Measurements from ENCODE around the gene IMPA2. TPM values are rescaled to one million over a fixed set of nuclear protein-coding genes. Genes with fewer than 3 reads are reported as not detected.
"Not testable (repeated sequence)": the region's sequence is repeated elsewhere in the genome, so short reads cannot be mapped to it uniquely, and the experiment has no call there.

IMPA2 gene
- total and polyA plus RNA-seq, 3 donors from 2014 or later = 16.6 to 21.3 (median 16.7) TPM

- no peak for DNase-seq
- Histone ChIP-seq H3K36me3 (ENCODE audit: low read depth, missing control alignments) (no peaks in the 10 kb centered on the region), H3K27ac (no peak overlapping the region), H3K4me3 (no peak overlapping the region), H3K4me1 (no peaks in the 10 kb centered on the region), H3K27me3 (no peaks in the 10 kb centered on the region), H3K9me3 (no peaks in the 10 kb centered on the region)
- 42 to 49% methylated on average over 3 of the region's 3 CpGs for WGBS, 2 donors
- TF ChIP-seq CTCF (IDR thresholded peaks at IDR 0.05) (no peak), POLR2A (IDR thresholded peaks at IDR 0.05) (no peak)
- intact Hi-C loops (cut with DNase I; ENCODE audit: low total_unique reads) = no loop called here
Measured at GRCh38 chr18:12068950-12069320, 87.6 kb downstream of the IMPA2 start.

- H3K36me3 ChIP-seq (ENCODE audit: low read depth, missing control alignments); H3K4me3 ChIP-seq; DNase-seq; H3K27me3 ChIP-seq; H3K4me1 ChIP-seq; intact Hi-C loops (cut with DNase I; ENCODE audit: low total_unique reads); H3K9me3 ChIP-seq; H3K27ac ChIP-seq: not testable (repeated sequence)
- 67 to 83% methylated on average over 1 of the region's 1 CpG for WGBS, 2 donors
Measured at GRCh38 chr18:12071066-12071465, 89.8 kb downstream of the IMPA2 start.

GRCh38 chr18:12072996-12073395 is 91.7 kb downstream of the IMPA2 start:
- TF ChIP-seq POLR2A (IDR thresholded peaks at IDR 0.05) (no peak), CTCF (IDR thresholded peaks at IDR 0.05) (no peak)

GRCh38 chr18:12074736-12075135 is 93.4 kb downstream of the IMPA2 start:
- DNase-seq = no peak
- Histone ChIP-seq H3K27me3 (no peaks in the 10 kb centered on the region), H3K36me3 (ENCODE audit: low read depth, missing control alignments) (no peaks in the 10 kb centered on the region), H3K9me3 (no peaks in the 10 kb centered on the region), H3K27ac (no peak overlapping the region), H3K4me3 (no peak overlapping the region), H3K4me1 (no peaks in the 10 kb centered on the region)
- no peak for TF ChIP-seq POLR2A (IDR thresholded peaks at IDR 0.05)
- TF ChIP-seq CTCF (IDR thresholded peaks at IDR 0.05) = no peak
- intact Hi-C loops (cut with DNase I; ENCODE audit: low total_unique reads) = no loop called here
- 44 to 53% methylated on average over 3 of the region's 3 CpGs for WGBS, 2 donors

More at GRCh38 chr18:12072996-12073395, 91.7 kb downstream of the IMPA2 start:
- intact Hi-C loops (cut with DNase I; ENCODE audit: low total_unique reads) = no loop called here
- DNase-seq = no peak
- Histone ChIP-seq H3K27ac (no peak overlapping the region), H3K4me3 (no peak overlapping the region), H3K4me1 (no peaks in the 10 kb centered on the region), H3K9me3 (no peaks in the 10 kb centered on the region), H3K27me3 (no peaks in the 10 kb centered on the region), H3K36me3 (ENCODE audit: low read depth, missing control alignments) (no peaks in the 10 kb centered on the region)
- 82 to 84% methylated on average over 1 of the region's 1 CpG for WGBS, 2 donors

- DNase-seq = no peak
- TF ChIP-seq CTCF (IDR thresholded peaks at IDR 0.05) (no peak), POLR2A (IDR thresholded peaks at IDR 0.05) (no peak)
- H3K4me3 ChIP-seq = peak overlapping the region; percentile 31 to 38
Measured at GRCh38 chr18:12076424-12077140, 95.3 kb downstream of the IMPA2 start.

GRCh38 chr18:12077994-12078393 is 96.7 kb downstream of the IMPA2 start:
- 20 to 89% methylated on average over 1 to 2 of the region's 4 CpGs for WGBS, 2 donors
- intact Hi-C loops (cut with DNase I; ENCODE audit: low total_unique reads); H3K27me3 ChIP-seq; DNase-seq; H3K4me3 ChIP-seq; H3K36me3 ChIP-seq (ENCODE audit: low read depth, missing control alignments); H3K9me3 ChIP-seq; H3K4me1 ChIP-seq; H3K27ac ChIP-seq: not testable (repeated sequence)

More at GRCh38 chr18:12076424-12077140, 95.3 kb downstream of the IMPA2 start:
- intact Hi-C loops (cut with DNase I; ENCODE audit: low total_unique reads) = no loop called here
- WGBS, 2 donors = 36 to 45% methylated on average over 28 to 42 of the region's 59 CpGs
- Histone ChIP-seq H3K27me3 (no peaks in the 10 kb centered on the region), H3K27ac (no peak overlapping the region), H3K9me3 (no peaks in the 10 kb centered on the region), H3K4me1 (no peaks in the 10 kb centered on the region), H3K36me3 (ENCODE audit: low read depth, missing control alignments) (no peaks in the 10 kb centered on the region)

All from testis (tissue), 3 donors.